DOHH2 (cell line): ENCODE measurements around the gene HBD.

Experiments used
- H3F3A ChIP-seq: fragments of 200-600 bp; sonication (generic), shearing (Covaris generic); 2 replicates; pipeline ENCODE4 v1.6.0; 2016; ENCODE audit warnings: antibody characterized with exemption, mild to moderate bottlenecking; ENCODE audit not compliant: control insufficient read depth, insufficient read depth
- H3K27ac ChIP-seq: fragments of 200-600 bp; sonication (generic); 2 replicates; pipeline ENCODE4 v1.5.1; 2014; ENCODE audit warnings: low read depth, mild to moderate bottlenecking, low read length, moderate library complexity
- H3K27me3 ChIP-seq: fragments of 200-600 bp; sonication (generic); 2 replicates; pipeline ENCODE4 v1.6.1; 2014; ENCODE audit warnings: mild to moderate bottlenecking, low read length, mixed read lengths; ENCODE audit not compliant: control insufficient read depth
- H3K36me3 ChIP-seq: fragments of 200-600 bp; sonication (generic); 2 replicates; pipeline ENCODE4 v1.6.1; 2014; ENCODE audit warnings: mild to moderate bottlenecking, low read length, moderate library complexity, mixed read lengths; ENCODE audit not compliant: control insufficient read depth
- H3K4me1 ChIP-seq: fragments of 200-600 bp; sonication (generic); 2 replicates; pipeline ENCODE4 v1.6.1; 2014; ENCODE audit warnings: mild to moderate bottlenecking, low read length, mixed read lengths; ENCODE audit not compliant: control insufficient read depth
- H3K4me2 ChIP-seq: fragments of 200-600 bp; sonication (generic); 2 replicates; pipeline ENCODE4 v1.6.0; 2014; ENCODE audit warnings: mild to moderate bottlenecking, low read length, moderate library complexity
- H3K4me3 ChIP-seq: fragments of 200-600 bp; sonication (generic); 2 replicates; pipeline ENCODE4 v1.5.1; 2014; ENCODE audit warnings: mild to moderate bottlenecking, low read length, mixed read lengths
- H3K79me2 ChIP-seq: fragments of 200-600 bp; sonication (generic); 2 replicates; pipeline ENCODE4 v1.6.1; 2014; ENCODE audit warnings: mild to moderate bottlenecking, low read length, mixed read lengths; ENCODE audit not compliant: control insufficient read depth
- H3K9me2 ChIP-seq: fragments of 200-600 bp; sonication (generic); replicated peaks from 2 replicates; pipeline ENCODE4 v1.6.1; 2014; ENCODE audit warnings: mild to moderate bottlenecking, low read length, mixed read lengths; ENCODE audit not compliant: control insufficient read depth
- H3K9me3 ChIP-seq: fragments of 200-600 bp; sonication (generic); 2 replicates; pipeline ENCODE4 v1.6.1; 2014; ENCODE audit warnings: antibody characterized with exemption, low read length, mixed read lengths; ENCODE audit not compliant: control insufficient read depth, insufficient read depth
- H4K20me1 ChIP-seq: fragments of 200-600 bp; sonication (generic); 2 replicates; pipeline ENCODE4 v1.6.0; 2014; ENCODE audit warnings: low read depth, mild to moderate bottlenecking, antibody characterized with exemption, low read length, moderate library complexity; ENCODE audit not compliant: control insufficient read depth, insufficient read depth
- EZH2phosphoT487 ChIP-seq: fragments of 200-600 bp; sonication (generic); IDR thresholded peaks from 2 replicates; pipeline ENCODE4 v1.6.1; 2017; ENCODE audit warnings: borderline replicate concordance, mild to moderate bottlenecking, antibody characterized with exemption, low read length, moderate library complexity, mixed read lengths
- TF ChIP-seq, protein P1 (sequence below): fragments of 200-600 bp; sonication (generic); IDR thresholded peaks from one replicate; pipeline ENCODE4 v1.5.1; 2014; ENCODE audit warnings: antibody characterized with exemption, mild to moderate bottlenecking, low read depth, low read length; ENCODE audit not compliant: poor library complexity, severe bottlenecking

Gene HBD

DNA sequence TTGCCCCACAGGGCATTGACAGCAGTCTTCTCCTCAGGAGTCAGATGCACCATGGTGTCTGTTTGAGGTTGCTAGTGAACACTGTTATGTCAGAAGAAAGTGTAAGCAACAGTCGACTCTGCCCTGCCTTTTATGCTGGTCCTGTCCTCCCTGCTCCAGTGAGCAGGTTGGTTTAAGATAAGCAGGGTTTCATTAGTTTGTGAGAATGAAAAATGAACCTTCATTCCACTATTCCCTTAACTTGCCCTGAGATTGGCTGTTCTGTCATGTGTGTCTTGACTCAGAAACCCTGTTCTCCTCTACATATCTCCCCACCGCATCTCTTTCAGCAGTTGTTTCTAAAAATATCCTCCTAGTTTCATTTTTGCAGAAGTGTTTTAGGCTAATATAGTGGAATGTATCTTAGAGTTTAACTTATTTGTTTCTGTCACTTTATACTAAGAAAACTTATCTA, at the start of gene HBD:
TSS of gene HBD (minus strand) at position 103 of the 454 bp plus-strand sequence. CDS start at position 53, 50 bp downstream.
- no peak for TF ChIP-seq EZH2phosphoT487
- TF ChIP-seq, protein P1, sequence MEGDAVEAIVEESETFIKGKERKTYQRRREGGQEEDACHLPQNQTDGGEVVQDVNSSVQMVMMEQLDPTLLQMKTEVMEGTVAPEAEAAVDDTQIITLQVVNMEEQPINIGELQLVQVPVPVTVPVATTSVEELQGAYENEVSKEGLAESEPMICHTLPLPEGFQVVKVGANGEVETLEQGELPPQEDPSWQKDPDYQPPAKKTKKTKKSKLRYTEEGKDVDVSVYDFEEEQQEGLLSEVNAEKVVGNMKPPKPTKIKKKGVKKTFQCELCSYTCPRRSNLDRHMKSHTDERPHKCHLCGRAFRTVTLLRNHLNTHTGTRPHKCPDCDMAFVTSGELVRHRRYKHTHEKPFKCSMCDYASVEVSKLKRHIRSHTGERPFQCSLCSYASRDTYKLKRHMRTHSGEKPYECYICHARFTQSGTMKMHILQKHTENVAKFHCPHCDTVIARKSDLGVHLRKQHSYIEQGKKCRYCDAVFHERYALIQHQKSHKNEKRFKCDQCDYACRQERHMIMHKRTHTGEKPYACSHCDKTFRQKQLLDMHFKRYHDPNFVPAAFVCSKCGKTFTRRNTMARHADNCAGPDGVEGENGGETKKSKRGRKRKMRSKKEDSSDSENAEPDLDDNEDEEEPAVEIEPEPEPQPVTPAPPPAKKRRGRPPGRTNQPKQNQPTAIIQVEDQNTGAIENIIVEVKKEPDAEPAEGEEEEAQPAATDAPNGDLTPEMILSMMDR: no peak
- no peak within 1 kb of the TSS for H3K27ac ChIP-seq

DNA sequence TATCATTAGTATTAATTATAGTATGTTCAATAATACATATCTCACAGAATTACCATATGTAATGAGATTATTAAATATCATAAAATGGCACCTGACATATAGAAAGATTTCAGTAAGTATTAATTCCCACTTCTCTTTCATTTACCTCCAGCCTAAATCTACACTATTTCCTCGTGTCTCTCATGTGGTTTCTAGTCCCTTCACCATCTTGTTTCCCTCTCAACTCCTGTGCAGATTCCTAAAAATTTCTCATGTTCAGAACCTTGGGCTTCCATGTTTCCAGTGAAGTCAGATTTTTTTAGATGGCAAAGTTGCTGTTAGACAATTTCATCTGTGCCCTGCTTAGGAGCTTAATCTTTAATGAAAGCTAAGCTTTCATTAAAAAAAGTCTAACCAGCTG, 49.6 kb upstream of the HBD start:
- H3K4me3 ChIP-seq: no peak overlapping the region
- H3K27ac ChIP-seq: no peak overlapping the region
- no peaks in the 10 kb centered on the region for H4K20me1 ChIP-seq
- no peak overlapping the region for H3K4me2 ChIP-seq
- no peaks in the 10 kb centered on the region for H3K27me3 ChIP-seq
- H3K79me2 ChIP-seq: no peaks in the 10 kb centered on the region
- no peaks in the 10 kb centered on the region for H3F3A ChIP-seq
- H3K36me3 ChIP-seq: no peaks in the 10 kb centered on the region
- no peaks in the 10 kb centered on the region for H3K9me3 ChIP-seq
- TF ChIP-seq EZH2phosphoT487: no peak
- TF ChIP-seq, protein P1: no peak
- no peaks in the 10 kb centered on the region for H3K9me2 ChIP-seq
- H3K4me1 ChIP-seq: no peaks in the 10 kb centered on the region

More for the DNA sequence above, at the start of gene HBD:
- no peaks in the 10 kb centered on the region for H3K9me2 ChIP-seq
- no peaks in the 10 kb centered on the region for H3K4me1 ChIP-seq
- H3K9me3 ChIP-seq: no peaks in the 10 kb centered on the region
- no peak within 1 kb of the TSS for H3K4me2 ChIP-seq
- H3K4me3 ChIP-seq: no peak within 1 kb of the TSS
- no peaks in the 10 kb centered on the region for H3K27me3 ChIP-seq
- no peaks in the 10 kb centered on the region for H3K36me3 ChIP-seq
- H4K20me1 ChIP-seq: no peaks in the 10 kb centered on the region
- no peaks in the 10 kb centered on the region for H3F3A ChIP-seq
- H3K79me2 ChIP-seq: no peaks in the 10 kb centered on the region

DNA sequence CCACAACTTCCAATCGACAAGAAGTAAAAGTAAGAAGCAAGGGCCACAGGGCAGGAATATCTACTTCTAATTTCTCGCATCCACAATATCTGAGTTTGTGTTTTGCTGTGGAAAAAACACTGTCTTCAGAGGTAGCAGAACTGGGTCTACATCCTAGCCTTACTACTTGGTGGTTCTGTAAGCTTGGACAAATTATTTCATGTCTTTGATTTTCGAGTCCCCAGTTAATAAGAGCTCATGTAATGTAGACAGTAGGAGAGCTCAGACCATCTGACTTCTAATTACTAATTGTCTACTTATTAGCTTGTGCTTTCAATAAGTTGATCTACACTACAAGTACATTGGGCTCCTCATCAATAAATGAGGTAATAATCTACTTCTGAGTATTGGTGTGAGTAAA, 48.8 kb upstream of the HBD start:
- H3F3A ChIP-seq: no peaks in the 10 kb centered on the region
- no peak overlapping the region for H3K4me3 ChIP-seq
- H3K9me2 ChIP-seq: no peaks in the 10 kb centered on the region
- H3K9me3 ChIP-seq: no peaks in the 10 kb centered on the region
- H3K27ac ChIP-seq: no peak overlapping the region
- no peak for TF ChIP-seq EZH2phosphoT487
- TF ChIP-seq, protein P1: no peak
- H3K79me2 ChIP-seq: no peaks in the 10 kb centered on the region
- no peak overlapping the region for H3K4me2 ChIP-seq
- no peaks in the 10 kb centered on the region for H3K36me3 ChIP-seq
- no peaks in the 10 kb centered on the region for H3K27me3 ChIP-seq
- H3K4me1 ChIP-seq: no peaks in the 10 kb centered on the region
- H4K20me1 ChIP-seq: no peaks in the 10 kb centered on the region
